T-cell (primary cell): ENCODE measurements around the gene TPP1. TPM values are rescaled to one million over a fixed set of nuclear protein-coding genes. Genes with fewer than 3 reads are reported as not detected.

Experiments used
- ATAC-seq, 4 experiments: fragments of 200-7000 bp in 3 of 4; fragments of 150-1000 bp in 1 of 4; cut with Tn5 transposase; replicated peaks in 1 of 4; 1 replicate in 3 of 4; 2 replicates in 1 of 4; pipeline ENCODE4 v1.10.0; 2021; ENCODE audit warnings: moderate library complexity in 3 of 4, mild to moderate bottlenecking in 2 of 4, moderate number of reproducible peaks in 1 of 4
- CTCF ChIA-PET, 2 donors: fragments of 300-600 bp; sonication (Branson Sonifier 250); formaldehyde crosslinking; loops; one replicate each; lab custom pipeline; 2022; ENCODE audit warnings: antibody characterized with exemption in 2 of 2; lab: Charles Lee
- POLR2A ChIA-PET, 2 donors: fragments of 300-600 bp; sonication (Branson Sonifier 250); formaldehyde crosslinking; loops; one replicate each; lab custom pipeline; 2022; ENCODE audit warnings: antibody characterized with exemption in 2 of 2; lab: Charles Lee
- DNase-seq, 35 experiments: peaks; one replicate each; pipeline versions ENCODE4 v3.0.0 to v3.0.0-alpha.2; 2013 to 2023
- H3K27ac ChIP-seq: one replicate; pipeline ENCODE4 v1.5.1; 2013; ENCODE audit warnings: low read length
- H3K27me3 ChIP-seq, 2 experiments: replicated peaks in 1 of 2; 1 replicate in 1 of 2; 2 replicates in 1 of 2; pipeline versions ENCODE4 v1.6.1 to v1.7.0; 2013; ENCODE audit warnings: low read length in 1 of 2, mixed read lengths in 1 of 2; ENCODE audit not compliant: control insufficient read depth in 2 of 2, insufficient read depth in 2 of 2; ENCODE audit errors: extremely low read depth in 1 of 2
- H3K36me3 ChIP-seq, 2 donors: 1 replicate in 1 of 2; 2 replicates in 1 of 2; pipeline versions ENCODE4 v1.6.1 to v1.7.0; 2013; ENCODE audit warnings: low read length in 1 of 2; ENCODE audit not compliant: control insufficient read depth in 2 of 2, insufficient read depth in 1 of 2; ENCODE audit errors: extremely low read depth in 1 of 2
- H3K4me1 ChIP-seq, 2 experiments: 1 replicate in 1 of 2; 2 replicates in 1 of 2; pipeline versions ENCODE4 v1.6.1 to v1.7.0; 2013; ENCODE audit warnings: low read length in 2 of 2, mixed read lengths in 1 of 2; ENCODE audit not compliant: insufficient read depth in 2 of 2, control insufficient read depth in 1 of 2; ENCODE audit errors: extremely low read depth in 1 of 2
- H3K4me3 ChIP-seq, 2 donors: 1 replicate in 1 of 2; 2 replicates in 1 of 2; pipeline versions ENCODE4 v1.5.1 to v1.7.0; 2013; ENCODE audit warnings: mild to moderate bottlenecking in 2 of 2, low read length in 1 of 2, moderate library complexity in 1 of 2; ENCODE audit not compliant: control insufficient read depth in 1 of 2; ENCODE audit errors: extremely low read depth in 1 of 2
- H3K9me3 ChIP-seq: 2 replicates; pipeline ENCODE4 v1.7.0; 2013
- H3K27ac Mint-ChIP-seq, 2 donors: one replicate each; pipeline ENCODE4 v1.8.0; 2020 to 2021; ENCODE audit warnings: mild to moderate bottlenecking in 2 of 2, mixed read lengths in 2 of 2
- H3K27me3 Mint-ChIP-seq, 2 donors: one replicate each; pipeline ENCODE4 v1.8.0; 2021 to 2022; ENCODE audit warnings: mixed read lengths in 2 of 2
- H3K36me3 Mint-ChIP-seq: one replicate; pipeline ENCODE4 v1.8.0; 2021; ENCODE audit warnings: mixed read lengths
- H3K4me1 Mint-ChIP-seq, 3 donors: one replicate each; pipeline ENCODE4 v1.8.0; 2020 to 2022; ENCODE audit warnings: mixed read lengths in 3 of 3, mild to moderate bottlenecking in 1 of 3
- H3K4me3 Mint-ChIP-seq, 3 donors: one replicate each; pipeline ENCODE4 v1.8.0; 2020 to 2022; ENCODE audit warnings: mild to moderate bottlenecking in 3 of 3, mixed read lengths in 3 of 3, moderate library complexity in 3 of 3
- H3K9me3 Mint-ChIP-seq, 3 donors: one replicate each; pipeline ENCODE4 v1.8.0; 2020 to 2022; ENCODE audit warnings: mixed read lengths in 3 of 3
- WGBS: methylation state at CpG from one replicate; pipeline ENCODE4 v1.1.5; 2013; ENCODE audit warnings: missing lambda C conversion rate; ENCODE audit not compliant: insufficient coverage; 5-methylcytosine and 5-hydroxymethylcytosine counted together
- total RNA-seq, 35 experiments: library from RNA in 6 of 35; stranded (reverse) in 6 of 35; fragments of 120-200 nt in 1 of 35; gene quantifications; one replicate each; pipeline versions ENCODE4 v1.2.1 to v1.2.4 and lab custom pipeline; 2013 to 2026

TPP1 gene
- total RNA-seq, 5 donors from 2014 or later (not counting 1 experiment from before 2014, with no cell fraction given), result 67.4 to 168 (median 132) TPM

- no peak overlapping the region for H3K27ac Mint-ChIP-seq
- H3K27me3 ChIP-seq, result peaks cover 0 to 4% of the 10 kb centered on the region in 2 experiments
- no peak overlapping the region for H3K4me3 ChIP-seq
Observed at GRCh38 chr11:6635082-6635932, 16.1 kb upstream of the TPP1 start.

GRCh38 chr11:6634534-6634933, 15.3 kb upstream of the TPP1 start:
- Histone ChIP-seq H3K4me3 (no peak overlapping the region), H3K4me1 (no peaks in the 10 kb centered on the region), H3K9me3 (no peaks in the 10 kb centered on the region), H3K36me3 (peaks cover 0 to 5% of the 10 kb centered on the region in 2 donors), H3K27ac (no peak overlapping the region), H3K27me3 (no peaks in the 10 kb centered on the region)
- Mint-ChIP-seq H3K36me3 (peaks cover 9% of the 10 kb centered on the region), H3K27me3 (no peaks in the 10 kb centered on the region), H3K4me3 (no peak overlapping the region), H3K27ac (no peak overlapping the region), H3K9me3 (no peaks in the 10 kb centered on the region), H3K4me1 (peaks cover 0 to 4% (median 0%) of the 10 kb centered on the region in 3 donors)
- CTCF ChIA-PET, result no interaction called here
- WGBS, result no CpG with 5 or more reads among the region's 1 CpG
- POLR2A ChIA-PET, result no interaction called here
- ATAC-seq, result no peak
- no peak for DNase-seq

More at GRCh38 chr11:6635082-6635932, 16.1 kb upstream of the TPP1 start:
- WGBS, result 53% methylated on average over 5 of the region's 10 CpGs
- peaks cover 0 to 6% (median 0%) of the 10 kb centered on the region in 3 donors for H3K4me1 Mint-ChIP-seq
- no peaks in the 10 kb centered on the region for H3K27me3 Mint-ChIP-seq
- no peak overlapping the region for H3K4me3 Mint-ChIP-seq
- ChIA-PET CTCF (no interaction called here), POLR2A (interaction anchor here in 1 of 2 donors (0.7 kb wide), 1 partner anchor 28 kb away, joined by 3 read pairs; no protein-coding TSS in a partner anchor)
- no peaks in the 10 kb centered on the region for H3K9me3 ChIP-seq
- H3K27ac ChIP-seq, result no peak overlapping the region
- H3K9me3 Mint-ChIP-seq, result no peaks in the 10 kb centered on the region
- H3K36me3 ChIP-seq, result peaks cover 1 to 8% of the 10 kb centered on the region in 2 donors
- DNase-seq, result no peak
- peaks cover 9% of the 10 kb centered on the region for H3K36me3 Mint-ChIP-seq
- H3K4me1 ChIP-seq, result no peaks in the 10 kb centered on the region
- no peak for ATAC-seq

- Mint-ChIP-seq H3K4me3 (no peak overlapping the region), H3K4me1 (peaks cover 0 to 3% (median 0%) of the 10 kb centered on the region in 3 donors), H3K9me3 (no peaks in the 10 kb centered on the region), H3K36me3 (peaks cover 6% of the 10 kb centered on the region), H3K27ac (peak overlapping the region in 1 of 2 donors; percentile 28), H3K27me3 (no peaks in the 10 kb centered on the region)
- DNase-seq, result no peak
- Histone ChIP-seq H3K4me3 (no peak overlapping the region), H3K36me3 (peaks cover 0 to 5% of the 10 kb centered on the region in 2 donors), H3K4me1 (no peaks in the 10 kb centered on the region), H3K9me3 (no peaks in the 10 kb centered on the region), H3K27me3 (no peaks in the 10 kb centered on the region), H3K27ac (no peak overlapping the region)
- ATAC-seq, result no peak
- ChIA-PET POLR2A (no interaction called here), CTCF (no interaction called here)
- WGBS, result 93% methylated on average over 13 of the region's 16 CpGs
Observed at GRCh38 chr11:6633422-6634408, 14.5 kb upstream of the TPP1 start.

- no peak for DNase-seq
- ATAC-seq, result no peak
- WGBS, result 86% methylated on average over 16 of the region's 29 CpGs
- peaks cover 6% of the 10 kb centered on the region for H3K36me3 Mint-ChIP-seq
- CTCF ChIA-PET, result no interaction called here
- H3K4me1 Mint-ChIP-seq, result peaks cover 10 to 13% (median 12%) of the 10 kb centered on the region in 3 donors
- POLR2A ChIA-PET, result no interaction called here
- H3K4me3 Mint-ChIP-seq, result no peak overlapping the region
- no peaks in the 10 kb centered on the region for H3K27me3 ChIP-seq
- H3K4me1 ChIP-seq, result peaks cover 0 to 3% of the 10 kb centered on the region in 2 experiments
- no peaks in the 10 kb centered on the region for H3K9me3 ChIP-seq
- H3K9me3 Mint-ChIP-seq, result no peaks in the 10 kb centered on the region
- H3K4me3 ChIP-seq, result no peak overlapping the region
- H3K27ac ChIP-seq, result no peak overlapping the region
- H3K27me3 Mint-ChIP-seq, result no peaks in the 10 kb centered on the region
- H3K27ac Mint-ChIP-seq, result no peak overlapping the region
- H3K36me3 ChIP-seq, result peaks cover 0 to 5% of the 10 kb centered on the region in 2 donors
Observed at GRCh38 chr11:6632116-6633073, 13.2 kb upstream of the TPP1 start.

GRCh38 chr11:6631361-6631890, 12.2 kb upstream of the TPP1 start:
- ChIA-PET POLR2A (no interaction called here), CTCF (interaction anchor here in 1 of 2 donors (0.9 kb wide), 1 partner anchor 190 kb away, joined by 3 read pairs; no protein-coding TSS in a partner anchor)
- 92% methylated on average over 11 of the region's 11 CpGs for WGBS
- Histone ChIP-seq H3K4me3 (no peak overlapping the region), H3K27me3 (no peaks in the 10 kb centered on the region), H3K4me1 (peaks cover 0 to 10% of the 10 kb centered on the region in 2 experiments), H3K27ac (no peak overlapping the region), H3K36me3 (peaks cover 0 to 5% of the 10 kb centered on the region in 2 donors), H3K9me3 (no peaks in the 10 kb centered on the region)
- Mint-ChIP-seq H3K27ac (no peak overlapping the region), H3K4me1 (peaks cover 18 to 23% (median 18%) of the 10 kb centered on the region in 3 donors), H3K36me3 (peaks cover 6% of the 10 kb centered on the region), H3K9me3 (no peaks in the 10 kb centered on the region), H3K4me3 (no peak overlapping the region), H3K27me3 (no peaks in the 10 kb centered on the region)
- ATAC-seq, result no peak
- DNase-seq, result no peak
